GM19397 (cell line): ENCODE measurements around the gene CR1.
"Not testable (repeated sequence)": the region's sequence is repeated elsewhere in the genome, so short reads cannot be mapped to it uniquely, and the experiment has no call there.

ENCODE experiments used
- ATAC-seq: cut with Tn5 transposase; IDR thresholded peaks from one replicate; pipeline ENCODE4 v1.9.1; 2021; ENCODE audit warnings: mild to moderate bottlenecking, moderate library complexity; ENCODE audit not compliant: unreplicated experiment

Gene CR1

DNA sequence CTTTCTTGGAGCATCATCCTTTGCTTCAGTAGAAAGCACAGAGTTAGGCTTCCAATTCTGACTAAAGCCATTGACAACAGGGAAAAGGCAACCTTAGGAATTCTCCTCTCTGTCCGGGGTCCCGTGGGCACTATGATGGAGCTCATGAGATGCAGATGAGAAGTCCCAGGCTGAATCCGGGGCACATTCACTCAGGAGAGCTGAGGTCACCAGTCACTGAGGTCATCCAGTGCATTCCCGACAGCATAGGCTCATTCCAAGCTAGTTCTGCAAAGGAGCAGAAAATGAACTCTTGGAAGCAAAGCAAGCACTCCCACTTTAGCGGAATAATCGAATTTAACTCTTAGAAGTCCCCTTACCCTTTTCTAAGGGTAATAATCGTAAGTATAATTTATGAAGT is 6.8 kb downstream of the CR1 start:
- ATAC-seq, result no peak

DNA sequence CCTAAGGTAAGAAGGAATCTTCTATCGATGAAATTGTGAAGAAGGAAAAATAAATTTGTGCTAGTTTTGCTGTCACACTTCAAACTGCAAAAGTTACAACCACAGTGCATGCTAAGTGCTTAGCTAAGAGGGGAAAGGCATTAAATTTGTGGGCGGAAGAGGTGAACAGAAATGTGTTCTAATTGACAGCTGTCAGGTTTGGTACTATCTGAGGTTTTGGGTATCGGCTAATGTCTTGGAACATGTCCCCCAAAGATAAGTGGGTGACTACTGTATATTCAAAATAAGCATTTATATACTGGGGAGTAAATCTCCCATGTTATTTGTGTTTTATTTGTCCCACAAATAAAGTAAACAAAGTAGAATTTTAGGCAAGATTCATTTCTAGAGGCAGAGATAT is 8.0 kb downstream of the CR1 start:
- ATAC-seq, result no peak

- no peak for ATAC-seq
Observed at GRCh38 chr1:207504438-207504837, 8.5 kb downstream of the CR1 start.

GRCh38 chr1:207510444-207510843 is 14.5 kb downstream of the CR1 start:
- ATAC-seq, result no peak

- ATAC-seq, result no peak
Observed at GRCh38 chr1:207514890-207515289, 18.9 kb downstream of the CR1 start.

DNA sequence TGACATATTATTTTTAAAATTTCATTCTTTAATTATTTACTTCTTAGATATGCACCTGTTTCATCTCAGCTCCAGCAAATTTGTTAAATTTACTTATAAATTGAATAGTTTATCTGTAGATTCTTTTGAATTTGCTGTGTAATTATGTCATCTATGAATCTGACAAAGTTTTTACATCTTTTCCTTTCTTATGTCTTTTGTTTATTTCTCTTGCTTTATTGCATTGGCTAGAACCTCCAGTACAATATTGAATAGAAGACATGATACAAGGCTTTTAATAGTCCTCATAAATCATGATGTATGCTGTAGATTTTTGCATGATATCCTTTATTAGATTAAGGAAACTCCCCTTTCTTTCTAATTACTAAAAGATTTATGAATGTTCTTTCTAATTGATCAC is 20.8 kb downstream of the CR1 start:
- ATAC-seq, result no peak

DNA sequence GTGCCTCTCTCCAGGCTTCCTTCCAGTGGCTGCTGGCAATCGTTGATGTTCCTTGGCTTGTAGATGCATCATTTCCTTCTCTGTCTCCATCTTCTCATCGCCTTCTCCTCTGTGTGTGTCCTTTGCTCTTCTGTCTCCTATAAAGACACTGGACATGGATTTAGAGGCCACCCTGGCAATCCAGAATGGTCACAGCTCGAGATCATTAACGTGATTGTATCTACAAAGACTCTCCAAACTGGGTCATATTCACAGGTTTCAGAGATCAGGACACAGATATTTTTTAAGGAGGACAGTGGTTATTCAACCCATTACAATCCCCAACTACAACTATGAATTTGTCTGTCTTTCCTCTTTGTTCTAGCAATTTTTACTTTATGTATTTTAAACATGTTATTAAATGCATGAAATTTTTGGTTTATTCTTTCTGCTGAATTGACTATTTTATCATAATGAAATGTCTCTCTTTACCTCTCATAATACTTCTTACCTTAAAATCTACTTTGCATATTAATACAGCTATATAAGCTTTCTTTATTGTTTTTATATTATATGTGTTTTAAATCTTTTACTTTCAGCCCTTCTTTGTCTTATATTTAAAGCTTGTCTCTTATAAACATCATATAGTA is 22.8 kb downstream of the CR1 start:
- no peak for ATAC-seq

DNA sequence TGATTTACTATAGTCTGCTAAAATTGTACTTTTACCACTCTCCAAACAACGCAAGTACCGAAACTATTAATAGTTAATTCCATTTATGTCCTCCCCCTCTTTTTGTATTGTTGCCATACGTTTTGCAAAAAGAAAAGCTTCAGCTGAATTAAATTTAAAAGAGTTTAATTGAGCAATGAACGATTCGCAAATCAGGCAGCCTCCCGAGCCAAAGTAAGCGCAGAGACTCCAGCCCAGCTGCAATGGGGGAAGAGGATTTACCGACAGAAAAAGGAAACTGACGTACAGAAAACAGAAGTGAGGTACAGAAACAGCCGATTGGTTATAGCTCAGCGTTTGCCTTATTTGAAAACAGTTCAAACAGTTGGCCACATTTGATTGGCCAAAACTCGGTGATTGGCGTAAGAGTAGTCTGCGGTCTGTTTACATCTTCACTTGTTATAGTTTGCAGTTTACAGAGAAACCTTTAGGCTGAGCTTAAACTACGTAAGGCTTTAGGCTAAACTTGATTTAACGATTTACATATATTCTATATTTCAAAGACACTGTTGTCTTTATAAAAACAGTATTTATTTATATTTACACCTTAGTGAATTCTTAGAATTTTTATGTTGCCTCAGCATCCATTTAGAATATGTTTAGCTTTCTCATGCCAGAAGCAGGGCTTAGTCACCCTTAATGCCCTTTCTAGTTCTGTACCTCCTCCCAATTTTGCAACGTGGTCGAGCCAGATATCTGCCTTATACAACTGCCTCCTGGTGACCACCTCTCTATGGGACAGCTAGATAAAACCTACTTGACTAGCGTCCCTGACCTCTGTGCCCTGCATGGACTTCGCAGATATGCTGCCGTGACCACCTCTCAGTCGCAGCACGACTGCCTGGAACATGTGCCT is 23.8 kb downstream of the CR1 start:
- ATAC-seq, result no peak

DNA sequence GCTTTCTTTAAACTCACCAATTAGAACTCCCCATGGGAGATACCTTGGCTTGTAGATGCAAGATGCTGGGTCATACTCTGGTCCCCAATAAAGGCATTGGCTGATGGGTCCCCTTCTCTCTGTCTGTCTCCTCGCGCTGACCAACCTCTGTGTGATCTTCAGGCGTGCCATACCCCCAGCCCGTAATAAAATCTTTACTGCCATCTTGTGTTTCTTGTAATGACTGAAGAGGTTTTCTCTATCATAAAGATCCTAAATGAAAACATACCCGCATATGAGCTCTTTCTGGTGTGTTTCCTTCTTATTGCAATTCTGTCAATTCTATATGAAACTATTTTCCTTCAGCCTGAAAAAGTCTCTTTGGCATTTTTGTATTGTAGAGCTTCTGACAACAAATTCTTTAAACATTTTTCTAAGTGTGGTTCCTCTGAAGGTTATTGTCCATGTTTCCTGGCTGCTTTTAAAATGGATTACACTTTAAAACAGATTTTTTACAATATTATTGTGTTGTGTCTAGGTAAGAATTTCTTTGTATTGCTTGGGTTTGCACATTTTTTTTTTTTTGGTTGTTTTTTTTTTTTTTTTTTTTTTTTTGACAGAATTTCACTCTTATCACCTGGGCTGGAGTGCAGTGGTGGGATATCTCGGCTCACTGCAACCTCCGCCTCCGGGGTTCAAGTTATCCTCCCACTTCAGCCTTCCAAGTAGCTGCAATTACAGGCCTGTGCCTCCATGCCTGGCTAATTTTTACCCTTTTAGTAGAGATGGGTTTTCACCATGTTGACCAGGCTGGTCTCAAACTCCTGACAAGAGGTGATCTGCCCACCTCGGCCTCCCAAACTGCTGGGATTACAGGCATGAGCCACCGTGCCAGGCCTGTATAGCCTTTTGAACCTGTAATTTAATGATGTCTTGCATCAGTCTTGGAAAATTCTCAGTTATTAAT is 24.7 kb downstream of the CR1 start:
- ATAC-seq, result not testable (repeated sequence)

DNA sequence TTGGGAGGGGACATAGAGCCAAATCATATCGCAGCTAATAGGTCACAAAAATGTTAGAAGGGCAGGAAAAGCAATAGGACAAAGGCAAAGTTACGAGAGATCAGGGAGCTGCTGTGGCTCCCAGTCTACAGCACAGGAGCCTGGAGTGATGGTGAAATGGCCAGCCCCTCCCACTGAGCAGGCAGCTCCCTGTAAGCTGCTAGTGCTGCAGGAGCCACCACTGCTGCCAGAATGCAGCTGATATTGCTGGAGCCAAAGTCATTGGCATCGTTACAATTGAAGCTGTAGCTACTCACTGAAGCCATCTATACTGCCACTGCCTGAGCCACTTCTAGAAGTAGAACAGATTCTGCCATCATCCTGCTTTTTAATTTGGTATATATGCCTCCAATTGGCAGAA is 29.3 kb downstream of the CR1 start:
- ATAC-seq, result not testable (repeated sequence)

DNA sequence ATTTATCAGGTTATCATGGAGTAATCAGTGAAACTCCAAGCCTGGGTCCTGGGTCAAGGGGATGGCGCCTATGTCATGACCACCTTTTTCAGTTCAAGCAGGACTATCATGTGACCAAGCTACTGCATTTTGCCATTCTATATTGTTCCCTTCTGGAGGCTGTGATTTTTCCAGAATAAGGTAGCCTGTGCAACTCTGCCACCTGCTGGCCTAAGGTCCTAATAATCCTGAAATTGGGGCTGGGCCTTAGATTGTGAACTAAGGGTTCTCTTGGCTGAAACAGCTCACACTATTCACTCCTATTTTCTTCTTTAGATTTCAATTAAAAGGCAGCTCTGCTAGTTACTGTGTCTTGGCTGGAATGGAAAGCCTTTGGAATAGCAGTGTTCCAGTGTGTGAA is 32.4 kb downstream of the CR1 start:
- not testable (repeated sequence) for ATAC-seq

DNA sequence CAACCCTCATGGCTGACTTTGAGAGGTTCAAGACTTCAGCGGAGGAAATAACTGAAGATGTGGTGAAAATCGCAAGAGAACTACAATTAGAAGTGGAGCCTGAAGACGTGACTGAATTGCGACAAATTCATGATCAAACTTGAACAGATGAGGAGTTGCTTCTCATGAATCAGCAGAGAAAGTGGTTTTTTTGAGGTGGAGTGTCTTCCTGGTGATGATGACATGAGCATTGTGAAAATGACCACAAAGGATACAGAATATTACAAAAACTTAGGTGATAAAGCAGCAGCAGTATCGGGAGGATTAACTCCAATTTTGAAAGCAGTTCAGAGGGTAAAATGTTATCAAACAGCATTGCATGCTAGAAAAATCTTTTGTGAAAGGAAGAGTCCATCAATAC is 40.3 kb downstream of the CR1 start:
- not testable (repeated sequence) for ATAC-seq

- ATAC-seq, result not testable (repeated sequence)
Observed at GRCh38 chr1:207546677-207547357, 50.9 kb downstream of the CR1 start.

- ATAC-seq, result not testable (repeated sequence)
Observed at GRCh38 chr1:207554823-207555222, 58.9 kb downstream of the CR1 start.

- no peak for ATAC-seq
Observed at GRCh38 chr1:207565546-207566468, 69.8 kb downstream of the CR1 start.

GRCh38 chr1:207571926-207572325 is 76.0 kb downstream of the CR1 start:
- ATAC-seq, result not testable (repeated sequence)

- ATAC-seq, result not testable (repeated sequence)
Observed at GRCh38 chr1:207573074-207573473, 77.1 kb downstream of the CR1 start.

GRCh38 chr1:207575381-207575780 is 79.4 kb downstream of the CR1 start:
- ATAC-seq, result not testable (repeated sequence)

GRCh38 chr1:207578796-207579435 is 83.0 kb downstream of the CR1 start:
- no peak for ATAC-seq
